MM.1S (cell line): Measurements from ENCODE around the gene TOR3A.
A peak's percentile ranks its signal among the peaks of the same experiment; 100 is the strongest.

Experiments used
- DNase-seq: peaks from one replicate; pipeline ENCODE4 v3.0.0-alpha.2; 2015
- H2AFZ ChIP-seq: fragments of 300-600 bp; sonication (generic); 2 replicates; pipeline ENCODE4 v1.6.0; 2016; ENCODE audit warnings: antibody characterized with exemption, low read length
- H3F3A ChIP-seq: fragments of 300-600 bp; sonication (generic); 2 replicates; pipeline ENCODE4 v1.6.1; 2016; ENCODE audit warnings: mild to moderate bottlenecking, antibody characterized with exemption, low read length, moderate library complexity, mixed read lengths; ENCODE audit not compliant: insufficient read depth
- H3K27ac ChIP-seq: fragments of 300-600 bp; sonication (generic); 2 replicates; pipeline ENCODE4 v1.5.1; 2016; ENCODE audit warnings: mild to moderate bottlenecking, low read length
- H3K27me3 ChIP-seq: fragments of 300-600 bp; sonication (generic); replicated peaks from 2 replicates; pipeline ENCODE4 v1.6.0; 2016; ENCODE audit warnings: low read length; ENCODE audit not compliant: insufficient read depth
- H3K36me3 ChIP-seq: fragments of 300-600 bp; sonication (generic); replicated peaks from 2 replicates; pipeline ENCODE4 v1.6.1; 2016; ENCODE audit warnings: mild to moderate bottlenecking, low read length, mixed read lengths; ENCODE audit not compliant: insufficient read depth
- H3K4me1 ChIP-seq: fragments of 300-600 bp; sonication (generic); 2 replicates; pipeline ENCODE4 v1.6.1; 2016; ENCODE audit warnings: low read length, mixed read lengths
- H3K4me2 ChIP-seq: fragments of 300-600 bp; sonication (generic); 2 replicates; pipeline ENCODE4 v1.6.0; 2016; ENCODE audit warnings: low read depth, low read length
- H3K4me3 ChIP-seq: fragments of 300-600 bp; sonication (generic); 2 replicates; pipeline ENCODE4 v1.5.1; 2016; ENCODE audit warnings: low read length, mixed read lengths
- H3K79me2 ChIP-seq: fragments of 300-600 bp; sonication (generic); 2 replicates; pipeline ENCODE4 v1.6.1; 2016; ENCODE audit warnings: mixed run types, low read length, mixed read lengths
- H3K9ac ChIP-seq: fragments of 300-600 bp; sonication (generic); 2 replicates; pipeline ENCODE4 v1.6.1; 2016; ENCODE audit warnings: low read length, mixed read lengths
- H3K9me2 ChIP-seq: fragments of 300-600 bp; sonication (generic); replicated peaks from 2 replicates; pipeline ENCODE4 v1.6.1; 2016; ENCODE audit warnings: mild to moderate bottlenecking, low read length, mixed read lengths; ENCODE audit not compliant: insufficient read depth
- H3K9me3 ChIP-seq: fragments of 300-600 bp; sonication (generic); replicated peaks from 2 replicates; pipeline ENCODE4 v1.6.1; 2016; ENCODE audit warnings: mild to moderate bottlenecking, low read length, mixed read lengths; ENCODE audit not compliant: insufficient read depth
- H4K20me1 ChIP-seq: fragments of 300-600 bp; sonication (generic); 2 replicates; pipeline ENCODE4 v1.6.1; 2016; ENCODE audit warnings: mild to moderate bottlenecking, low read length, moderate library complexity, mixed read lengths; ENCODE audit not compliant: insufficient read depth
- EZH2 ChIP-seq: fragments of 300-600 bp; sonication (generic); optimal IDR thresholded peaks from 2 replicates; pipeline ENCODE3; 2017; ENCODE audit warnings: low read depth, mild to moderate bottlenecking, antibody characterized with exemption, low read length, mixed read lengths
- EZH2phosphoT487 ChIP-seq: fragments of 300-600 bp; sonication (generic); IDR thresholded peaks from 2 replicates; pipeline ENCODE4 v1.6.1; 2018; ENCODE audit warnings: antibody characterized with exemption, low read length
- TF ChIP-seq, protein P1 (sequence below): fragments of 300-600 bp; sonication (generic); IDR thresholded peaks from 2 replicates; pipeline ENCODE4 v1.5.1; 2016; ENCODE audit warnings: antibody characterized with exemption, low read length, mixed read lengths

TOR3A gene

DNA sequence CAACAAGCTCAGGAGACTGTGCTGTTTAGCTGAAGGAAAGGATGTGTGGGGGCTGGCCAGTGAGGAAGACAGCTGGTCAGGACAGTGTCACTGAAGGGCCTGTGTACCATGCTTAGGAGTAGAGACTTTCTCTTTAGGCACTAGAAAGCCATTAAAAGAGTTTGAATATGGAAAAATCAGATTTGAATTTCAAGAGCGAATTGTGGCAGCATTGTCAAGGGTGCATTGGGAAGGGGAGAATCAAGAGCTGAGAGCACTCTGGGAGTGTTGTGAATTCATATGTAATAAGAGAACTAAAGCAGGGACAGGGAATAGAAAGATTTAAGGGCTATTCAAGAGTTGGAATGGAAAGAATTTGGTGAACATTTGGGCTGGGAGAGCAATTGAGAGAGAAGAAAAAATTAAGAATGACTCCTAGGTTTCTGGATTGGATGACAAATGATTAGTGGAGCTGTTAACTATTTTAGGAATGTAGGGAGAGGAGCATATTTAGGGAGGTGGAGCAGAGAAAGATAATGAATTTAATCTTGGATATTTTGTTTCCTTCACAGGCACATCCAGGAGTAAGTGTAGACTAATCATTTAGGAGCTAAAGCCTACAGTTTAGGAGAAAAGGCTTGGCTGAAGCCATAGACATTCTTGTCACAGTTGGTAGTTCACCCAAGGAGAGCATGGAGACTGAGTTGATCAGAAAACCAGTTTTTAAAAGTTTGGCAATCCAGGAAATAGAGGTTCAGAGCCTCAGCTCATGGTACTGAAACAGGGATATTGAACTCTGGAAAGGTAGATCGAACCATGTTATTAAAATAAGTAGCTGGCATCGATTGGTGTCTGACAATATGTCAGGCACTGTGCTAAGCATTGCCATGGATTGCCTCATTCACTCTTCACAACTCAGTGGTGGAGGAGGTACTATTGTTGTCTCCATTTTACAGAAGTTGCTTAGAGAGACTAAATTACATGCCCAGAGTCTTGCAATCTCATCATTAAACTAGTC, 23.1 kb upstream of the TOR3A start:
- Histone ChIP-seq H3K9ac (no peak overlapping the region), H3K36me3 (no peaks in the 10 kb centered on the region), H3K27ac (no peak overlapping the region), H3F3A (no peaks in the 10 kb centered on the region), H3K9me2 (no peaks in the 10 kb centered on the region), H2AFZ (no peak overlapping the region), H3K9me3 (no peaks in the 10 kb centered on the region), H3K79me2 (no peaks in the 10 kb centered on the region), H3K27me3 (no peaks in the 10 kb centered on the region), H3K4me3 (no peak overlapping the region), H3K4me2 (no peak overlapping the region), H4K20me1 (no peaks in the 10 kb centered on the region), H3K4me1 (no peaks in the 10 kb centered on the region)
- no peak for TF ChIP-seq EZH2phosphoT487
- TF ChIP-seq, protein P1, sequence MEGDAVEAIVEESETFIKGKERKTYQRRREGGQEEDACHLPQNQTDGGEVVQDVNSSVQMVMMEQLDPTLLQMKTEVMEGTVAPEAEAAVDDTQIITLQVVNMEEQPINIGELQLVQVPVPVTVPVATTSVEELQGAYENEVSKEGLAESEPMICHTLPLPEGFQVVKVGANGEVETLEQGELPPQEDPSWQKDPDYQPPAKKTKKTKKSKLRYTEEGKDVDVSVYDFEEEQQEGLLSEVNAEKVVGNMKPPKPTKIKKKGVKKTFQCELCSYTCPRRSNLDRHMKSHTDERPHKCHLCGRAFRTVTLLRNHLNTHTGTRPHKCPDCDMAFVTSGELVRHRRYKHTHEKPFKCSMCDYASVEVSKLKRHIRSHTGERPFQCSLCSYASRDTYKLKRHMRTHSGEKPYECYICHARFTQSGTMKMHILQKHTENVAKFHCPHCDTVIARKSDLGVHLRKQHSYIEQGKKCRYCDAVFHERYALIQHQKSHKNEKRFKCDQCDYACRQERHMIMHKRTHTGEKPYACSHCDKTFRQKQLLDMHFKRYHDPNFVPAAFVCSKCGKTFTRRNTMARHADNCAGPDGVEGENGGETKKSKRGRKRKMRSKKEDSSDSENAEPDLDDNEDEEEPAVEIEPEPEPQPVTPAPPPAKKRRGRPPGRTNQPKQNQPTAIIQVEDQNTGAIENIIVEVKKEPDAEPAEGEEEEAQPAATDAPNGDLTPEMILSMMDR: no peak
- no peak for DNase-seq

DNA sequence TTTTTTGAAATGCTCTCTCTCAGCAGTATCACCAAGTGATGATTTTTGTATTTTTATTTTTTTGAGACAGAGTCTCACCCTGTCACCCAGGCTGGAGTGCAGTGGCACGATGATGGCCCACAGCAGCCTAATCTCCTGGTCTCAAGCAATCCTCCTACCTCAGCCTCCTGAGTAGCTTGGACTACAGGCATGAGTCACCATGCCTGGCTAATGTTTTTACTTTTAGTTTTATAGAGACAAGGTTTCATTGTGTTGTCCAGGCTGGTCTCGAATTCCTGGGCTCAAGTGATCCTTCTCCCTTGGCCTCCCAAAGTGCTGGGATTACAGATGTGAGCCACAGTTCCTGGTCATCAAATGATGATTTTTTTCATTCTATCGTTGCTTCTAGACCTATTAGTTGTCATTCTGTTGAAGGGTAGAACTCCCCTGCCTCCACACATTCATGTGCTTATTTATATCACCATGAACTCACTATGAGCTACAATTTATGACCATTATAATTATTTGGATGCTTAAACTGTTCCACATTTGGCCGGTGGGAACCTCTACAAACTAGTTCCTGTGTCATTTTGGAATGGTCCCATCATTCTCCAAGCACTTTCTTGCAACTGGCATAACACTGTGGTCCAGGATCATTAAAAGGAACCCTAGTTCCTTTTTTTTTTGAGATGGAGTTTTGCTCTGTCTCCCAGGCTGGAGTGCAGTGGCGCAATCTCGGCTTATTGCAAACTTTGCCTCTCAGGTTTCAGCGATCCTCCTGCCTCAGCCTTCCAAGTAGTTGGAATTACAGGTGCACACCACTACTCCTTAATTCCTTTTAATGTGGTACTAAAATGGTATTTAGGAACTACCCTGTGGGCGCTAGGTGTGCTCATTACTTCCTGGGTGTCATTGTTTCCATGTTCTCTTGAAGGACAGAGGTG, 20.2 kb upstream of the TOR3A start:
- Histone ChIP-seq H3K4me1 (peaks cover 2% of the 10 kb centered on the region; the same call in 1 of the 2 replicates), H3K9me3 (no peaks in the 10 kb centered on the region), H3K4me3 (no peak overlapping the region), H3K9ac (no peak overlapping the region), H3F3A (no peaks in the 10 kb centered on the region), H3K36me3 (no peaks in the 10 kb centered on the region), H4K20me1 (no peaks in the 10 kb centered on the region), H3K4me2 (no peak overlapping the region), H2AFZ (no peak overlapping the region), H3K27ac (no peak overlapping the region), H3K9me2 (no peaks in the 10 kb centered on the region), H3K79me2 (no peaks in the 10 kb centered on the region), H3K27me3 (no peaks in the 10 kb centered on the region)
- DNase-seq: no peak
- TF ChIP-seq, protein P1: no peak
- TF ChIP-seq EZH2phosphoT487 (no peak), EZH2 (no peak)

DNA sequence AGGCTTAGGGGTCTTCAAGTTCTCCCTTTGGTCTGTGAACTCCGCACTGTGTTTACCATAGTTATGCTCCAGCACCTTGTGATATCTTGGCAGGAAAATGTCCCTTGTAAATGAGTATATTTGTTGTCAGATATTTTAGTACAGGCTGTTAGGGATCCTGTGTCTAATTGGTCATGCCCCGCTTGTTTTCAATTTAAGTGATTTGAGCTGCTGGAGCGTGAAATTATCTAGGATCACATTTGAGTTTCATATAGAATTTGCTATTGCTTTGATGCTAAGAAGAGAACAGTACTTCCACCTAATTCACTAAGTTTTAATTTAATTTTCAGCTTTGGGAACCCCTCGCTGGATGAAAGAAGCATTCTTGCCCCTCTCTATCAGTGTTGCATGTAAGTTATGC, 15.4 kb upstream of the TOR3A start:
- Histone ChIP-seq H3K9me2 (no peaks in the 10 kb centered on the region), H3K9ac (no peak overlapping the region), H3K27me3 (no peaks in the 10 kb centered on the region), H2AFZ (no peak overlapping the region), H3K9me3 (no peaks in the 10 kb centered on the region), H3K27ac (no peak overlapping the region), H3K4me2 (peak overlapping the region; percentile 2; the same call in 1 of the 2 replicates), H3K79me2 (no peaks in the 10 kb centered on the region), H3F3A (no peaks in the 10 kb centered on the region), H3K36me3 (no peaks in the 10 kb centered on the region), H4K20me1 (no peaks in the 10 kb centered on the region), H3K4me3 (no peak overlapping the region), H3K4me1 (peaks cover 9% of the 10 kb centered on the region; the same call in 1 of the 2 replicates)
- DNase-seq: no peak
- TF ChIP-seq EZH2phosphoT487 (no peak), EZH2 (no peak)
- TF ChIP-seq, protein P1: no peak
